Thyroid gland (tissue), 4 donors: Measurements from ENCODE around the gene NUDCD3. TPM values are rescaled to one million over a fixed set of nuclear protein-coding genes. Genes with fewer than 3 reads are reported as not detected.

Source experiments
- DNase-seq, 2 donors: peaks; one replicate each; pipeline ENCODE4 v3.0.0-alpha.2; 2019
- H3K27ac ChIP-seq, 3 donors: fragments of 200-600 bp; sonication (generic); 1 replicate in 2 of 3; 2 replicates in 1 of 3; pipeline ENCODE4 v1.5.1; 2016 to 2019; ENCODE audit warnings: mild to moderate bottlenecking in 1 of 3, moderate library complexity in 1 of 3
- H3K27me3 ChIP-seq: fragments of 200-600 bp; sonication (generic); one replicate; pipeline ENCODE4 v1.5.1; 2019
- H3K36me3 ChIP-seq, 2 donors: fragments of 200-600 bp; sonication (generic); one replicate each; pipeline ENCODE4 v1.5.1; 2016 to 2019
- H3K4me1 ChIP-seq, 2 donors: fragments of 200-600 bp; sonication (generic); one replicate each; pipeline ENCODE4 v1.5.1; 2017 to 2019
- H3K4me3 ChIP-seq, 3 donors: fragments of 200-600 bp; sonication (generic); replicated peaks in 1 of 3; 1 replicate in 2 of 3; 2 replicates in 1 of 3; pipeline ENCODE4 v1.5.1; 2016; ENCODE audit warnings: mild to moderate bottlenecking in 1 of 3
- H3K9me3 ChIP-seq: fragments of 200-600 bp; sonication (generic); one replicate; pipeline ENCODE4 v1.5.1; 2017
- CTCF ChIP-seq, 6 experiments: fragments of 200-600 bp in 3 of 6; fragments of 450-650 bp in 3 of 6; sonication (generic) in 3 of 6; IDR thresholded peaks; one replicate each; pipeline ENCODE4 v1.5.1; 2016 to 2019; ENCODE audit warnings: antibody characterized with exemption in 6 of 6, mild to moderate bottlenecking in 2 of 6, inconsistent platforms in 1 of 6, moderate library complexity in 1 of 6
- POLR2A ChIP-seq, 2 donors: fragments of 450-650 bp; IDR thresholded peaks; one replicate each; pipeline ENCODE4 v1.6.1; 2017; ENCODE audit warnings: antibody characterized with exemption in 2 of 2, mild to moderate bottlenecking in 2 of 2, moderate library complexity in 1 of 2
- WGBS, 2 donors: methylation state at CpG; one replicate each; pipeline ENCODE4 v1.1.5; 2017; 5-methylcytosine and 5-hydroxymethylcytosine counted together
- intact Hi-C: fragments of 100-400 bp; cut with DNase I; formaldehyde crosslinking; loops from one replicate; pipeline ENCODE4 v1.15.1; 2023
- small RNA-seq: library from RNA; depleted of rRNA; stranded (forward); fragments of <200 nt; gene quantifications from one replicate; pipeline ENCODE3, GENCODE V24; 2016
- total RNA-seq, 4 donors: library from RNA; depleted of rRNA; stranded (reverse); fragments of >200 nt; gene quantifications; one replicate each; pipeline ENCODE4 v1.2.3, GENCODE V29; 2016

NUDCD3 gene
- total RNA-seq, 4 donors from 2014 or later = 41.4 to 76.9 (median 52.0) TPM

- Histone ChIP-seq H3K9me3 (no peaks in the 10 kb centered on the region), H3K4me3 (no peak overlapping the region), H3K36me3 (no peaks in the 10 kb centered on the region), H3K27me3 (no peaks in the 10 kb centered on the region), H3K4me1 (peaks cover 0 to 6% of the 10 kb centered on the region in 2 donors), H3K27ac (no peak overlapping the region)
- no peak for DNase-seq
- intact Hi-C loops = no loop called here
- WGBS, 2 donors = 83 to 88% methylated on average over 6 of the region's 6 CpGs
- no peak for TF ChIP-seq CTCF (IDR thresholded peaks at IDR 0.05)
- TF ChIP-seq POLR2A (IDR thresholded peaks at IDR 0.05) = no peak
Observed at GRCh38 chr7:44330331-44330730, 160.1 kb downstream of the NUDCD3 start.

- no peak for DNase-seq
- Histone ChIP-seq H3K4me1 (peaks cover 0 to 6% of the 10 kb centered on the region in 2 donors), H3K9me3 (no peaks in the 10 kb centered on the region), H3K27ac (no peak overlapping the region), H3K27me3 (no peaks in the 10 kb centered on the region), H3K36me3 (no peaks in the 10 kb centered on the region), H3K4me3 (no peak overlapping the region)
- TF ChIP-seq CTCF (IDR thresholded peaks at IDR 0.05) (no peak), POLR2A (IDR thresholded peaks at IDR 0.05) (no peak)
- 82 to 92% methylated on average over 2 to 3 of the region's 3 CpGs for WGBS, 2 donors
- intact Hi-C loops = no loop called here
Observed at GRCh38 chr7:44329888-44330287, 160.6 kb downstream of the NUDCD3 start.

Small RNAs within 50 kb of the gene (small RNA-seq; reads per million reads assigned to genes)
- gene RNU6-1097P = not detected

Other genes starting within 250 kb of the NUDCD3 start
- 10 to 100 TPM in 3 of 4 donors, 1 to 10 TPM in 1; 7.0 to 19.3 (median 18.5) TPM for gene CAMK2B, start 165.1 kb downstream of the NUDCD3 start, total RNA-seq
- gene NPC1L1, start 50.7 kb upstream of the NUDCD3 start, total RNA-seq = not detected
- 10 to 100 TPM; 47.3 to 77.3 (median 62.1) TPM for gene DDX56, start 83.2 kb upstream of the NUDCD3 start, total RNA-seq
- gene TMED4, start 91.6 kb upstream of the NUDCD3 start, total RNA-seq = 100 to 1,000 TPM; 240 to 522 (median 435) TPM
- gene OGDH, start 116.0 kb upstream of the NUDCD3 start, total RNA-seq = 100 to 1,000 TPM; 108 to 325 (median 201) TPM